ENCODE results near the gene EHD1. TPM values are rescaled to one million over a fixed set of nuclear protein-coding genes. Genes with fewer than 3 reads are reported as not detected.

EHD1 gene
- total RNA-seq, 1 donor from 2014 or later = 57.2 TPM

DNA sequence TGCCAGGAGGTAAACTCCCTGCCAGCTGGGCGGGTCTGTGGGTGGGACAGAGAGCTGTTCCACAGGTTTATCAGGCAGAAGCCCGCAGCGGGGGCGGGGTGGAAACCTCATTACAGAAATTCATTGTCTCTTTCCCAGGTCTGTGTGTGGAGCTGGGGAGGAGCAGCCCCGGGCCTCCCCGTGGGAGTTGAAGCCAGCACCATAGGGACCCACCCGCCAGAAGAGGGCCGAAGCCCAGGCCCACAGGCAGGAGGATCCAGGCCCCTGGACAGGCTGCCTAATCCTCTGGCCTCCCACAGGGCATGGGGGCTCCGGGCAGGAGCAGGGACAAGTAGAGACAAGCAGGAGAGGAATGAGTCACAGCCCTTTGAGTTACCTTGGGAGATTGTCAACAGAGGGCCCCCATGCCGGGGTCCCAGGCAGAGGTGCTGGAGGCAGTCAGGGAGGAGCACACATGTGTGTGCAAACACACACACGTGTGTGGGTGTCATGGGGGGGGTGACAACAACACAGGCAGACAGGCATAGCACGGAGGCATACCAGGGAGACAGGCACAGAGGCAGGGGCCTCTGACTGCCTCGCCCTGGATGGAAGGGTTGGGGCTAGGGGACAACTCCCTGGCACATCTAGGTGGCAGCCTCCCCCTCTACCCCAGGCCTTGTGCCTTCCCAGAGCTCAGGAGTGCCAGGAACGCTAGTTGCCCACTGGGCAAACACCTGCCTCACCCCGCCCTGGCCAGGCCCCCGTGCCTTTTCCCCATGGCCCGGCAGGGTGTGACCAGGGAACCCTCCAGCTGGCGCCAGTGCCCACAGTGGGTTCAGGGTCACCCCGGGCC, 35.4 kb downstream of the EHD1 start:
- H3K27me3 Mint-ChIP-seq = no peaks in the 10 kb centered on the region
- TF ChIP-seq, protein P1, sequence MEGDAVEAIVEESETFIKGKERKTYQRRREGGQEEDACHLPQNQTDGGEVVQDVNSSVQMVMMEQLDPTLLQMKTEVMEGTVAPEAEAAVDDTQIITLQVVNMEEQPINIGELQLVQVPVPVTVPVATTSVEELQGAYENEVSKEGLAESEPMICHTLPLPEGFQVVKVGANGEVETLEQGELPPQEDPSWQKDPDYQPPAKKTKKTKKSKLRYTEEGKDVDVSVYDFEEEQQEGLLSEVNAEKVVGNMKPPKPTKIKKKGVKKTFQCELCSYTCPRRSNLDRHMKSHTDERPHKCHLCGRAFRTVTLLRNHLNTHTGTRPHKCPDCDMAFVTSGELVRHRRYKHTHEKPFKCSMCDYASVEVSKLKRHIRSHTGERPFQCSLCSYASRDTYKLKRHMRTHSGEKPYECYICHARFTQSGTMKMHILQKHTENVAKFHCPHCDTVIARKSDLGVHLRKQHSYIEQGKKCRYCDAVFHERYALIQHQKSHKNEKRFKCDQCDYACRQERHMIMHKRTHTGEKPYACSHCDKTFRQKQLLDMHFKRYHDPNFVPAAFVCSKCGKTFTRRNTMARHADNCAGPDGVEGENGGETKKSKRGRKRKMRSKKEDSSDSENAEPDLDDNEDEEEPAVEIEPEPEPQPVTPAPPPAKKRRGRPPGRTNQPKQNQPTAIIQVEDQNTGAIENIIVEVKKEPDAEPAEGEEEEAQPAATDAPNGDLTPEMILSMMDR (IDR thresholded peaks at IDR 0.05; ENCODE audit: unreplicated experiment) = no peak
- peak overlapping the region; percentile 81 for H3K4me3 Mint-ChIP-seq (ENCODE audit: low read depth)
- no peaks in the 10 kb centered on the region for H3K9me3 Mint-ChIP-seq (ENCODE audit: low read depth)
- H3K36me3 Mint-ChIP-seq (ENCODE audit: insufficient read depth) = peaks cover 3% of the 10 kb centered on the region
- peaks cover 20% of the 10 kb centered on the region for H3K4me1 Mint-ChIP-seq (ENCODE audit: low read depth)
- no peak for DNase-seq (ENCODE audit: low spot score, unreplicated experiment)
- H3K27ac Mint-ChIP-seq = peak overlapping the region; percentile 93

DNA sequence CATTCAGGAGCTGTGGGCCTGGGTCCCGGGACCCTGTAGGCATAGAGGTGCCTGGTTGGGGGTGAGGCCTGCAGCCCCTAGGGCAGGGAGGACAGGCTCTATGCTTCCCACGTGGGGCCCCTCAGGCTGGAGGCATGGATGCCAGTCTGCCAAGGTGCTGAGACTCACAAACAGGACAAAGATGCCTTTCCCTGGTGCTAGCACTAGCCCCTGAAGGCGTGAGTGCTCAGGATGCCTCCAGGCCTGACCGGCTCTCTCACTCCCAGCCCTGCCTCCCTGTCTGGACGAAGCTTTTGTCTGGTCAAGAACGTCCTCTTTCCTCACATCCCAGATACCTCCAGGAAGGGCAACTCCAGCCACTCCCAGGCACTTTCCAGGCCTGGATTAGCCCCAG, 36.1 kb downstream of the EHD1 start:
- Mint-ChIP-seq H3K4me1 (ENCODE audit: low read depth) (peaks cover 20% of the 10 kb centered on the region), H3K4me3 (ENCODE audit: low read depth) (peak overlapping the region; percentile 40)
- DNase-seq (ENCODE audit: low spot score, unreplicated experiment) = no peak

DNA sequence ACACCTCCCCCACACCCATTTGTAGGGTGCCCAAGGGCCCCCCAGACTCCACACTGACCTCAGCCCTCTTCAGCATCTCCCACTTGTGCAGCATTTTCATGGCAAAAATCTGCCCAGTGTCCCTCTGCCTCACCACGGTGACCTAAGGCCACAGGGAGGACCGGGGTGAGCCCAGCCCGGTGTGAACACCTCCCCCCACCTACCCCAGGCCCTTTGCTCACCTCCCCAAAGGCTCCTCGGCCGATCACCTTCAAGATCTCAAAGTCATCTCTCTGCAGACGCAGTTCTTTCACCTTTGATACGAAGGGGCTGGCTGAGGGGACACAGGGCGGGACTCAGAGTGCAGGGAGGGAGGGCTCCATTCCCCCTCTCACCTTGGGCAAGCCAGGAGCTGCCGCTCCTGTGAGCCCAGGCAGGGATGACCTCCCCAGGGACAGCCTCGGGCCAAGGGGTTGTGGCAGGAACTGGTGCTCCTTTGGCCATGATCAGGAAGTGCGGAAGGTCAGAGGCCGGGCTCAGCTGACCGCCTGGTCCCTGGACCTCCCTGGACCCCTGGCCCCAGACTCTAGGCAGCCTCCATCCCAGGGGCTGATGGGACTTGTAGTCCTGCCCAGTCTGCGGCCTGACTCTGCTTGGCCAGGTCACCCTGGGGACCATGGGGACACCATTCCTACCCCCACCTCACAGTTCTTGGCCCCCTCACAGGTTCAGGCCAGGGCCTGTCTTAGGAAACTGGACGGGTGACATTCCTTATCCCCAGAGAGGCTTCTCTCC, 36.6 kb downstream of the EHD1 start:
- peaks cover 3% of the 10 kb centered on the region for H3K36me3 Mint-ChIP-seq (ENCODE audit: insufficient read depth)
- no peak for DNase-seq (ENCODE audit: low spot score, unreplicated experiment)
- H3K4me3 Mint-ChIP-seq (ENCODE audit: low read depth) = no peak overlapping the region
- TF ChIP-seq, protein P1 (IDR thresholded peaks at IDR 0.05; ENCODE audit: unreplicated experiment) = no peak
- peak overlapping the region; percentile 55 for H3K27ac Mint-ChIP-seq
- H3K9me3 Mint-ChIP-seq (ENCODE audit: low read depth) = no peaks in the 10 kb centered on the region
- no peaks in the 10 kb centered on the region for H3K27me3 Mint-ChIP-seq
- peaks cover 20% of the 10 kb centered on the region for H3K4me1 Mint-ChIP-seq (ENCODE audit: low read depth)

More for the DNA sequence above, 36.1 kb downstream of the EHD1 start:
- H3K27me3 Mint-ChIP-seq = no peaks in the 10 kb centered on the region
- H3K9me3 Mint-ChIP-seq (ENCODE audit: low read depth) = no peaks in the 10 kb centered on the region
- TF ChIP-seq, protein P1 (IDR thresholded peaks at IDR 0.05; ENCODE audit: unreplicated experiment) = no peak
- H3K27ac Mint-ChIP-seq = peak overlapping the region; percentile 90
- H3K36me3 Mint-ChIP-seq (ENCODE audit: insufficient read depth) = peaks cover 3% of the 10 kb centered on the region

DNA sequence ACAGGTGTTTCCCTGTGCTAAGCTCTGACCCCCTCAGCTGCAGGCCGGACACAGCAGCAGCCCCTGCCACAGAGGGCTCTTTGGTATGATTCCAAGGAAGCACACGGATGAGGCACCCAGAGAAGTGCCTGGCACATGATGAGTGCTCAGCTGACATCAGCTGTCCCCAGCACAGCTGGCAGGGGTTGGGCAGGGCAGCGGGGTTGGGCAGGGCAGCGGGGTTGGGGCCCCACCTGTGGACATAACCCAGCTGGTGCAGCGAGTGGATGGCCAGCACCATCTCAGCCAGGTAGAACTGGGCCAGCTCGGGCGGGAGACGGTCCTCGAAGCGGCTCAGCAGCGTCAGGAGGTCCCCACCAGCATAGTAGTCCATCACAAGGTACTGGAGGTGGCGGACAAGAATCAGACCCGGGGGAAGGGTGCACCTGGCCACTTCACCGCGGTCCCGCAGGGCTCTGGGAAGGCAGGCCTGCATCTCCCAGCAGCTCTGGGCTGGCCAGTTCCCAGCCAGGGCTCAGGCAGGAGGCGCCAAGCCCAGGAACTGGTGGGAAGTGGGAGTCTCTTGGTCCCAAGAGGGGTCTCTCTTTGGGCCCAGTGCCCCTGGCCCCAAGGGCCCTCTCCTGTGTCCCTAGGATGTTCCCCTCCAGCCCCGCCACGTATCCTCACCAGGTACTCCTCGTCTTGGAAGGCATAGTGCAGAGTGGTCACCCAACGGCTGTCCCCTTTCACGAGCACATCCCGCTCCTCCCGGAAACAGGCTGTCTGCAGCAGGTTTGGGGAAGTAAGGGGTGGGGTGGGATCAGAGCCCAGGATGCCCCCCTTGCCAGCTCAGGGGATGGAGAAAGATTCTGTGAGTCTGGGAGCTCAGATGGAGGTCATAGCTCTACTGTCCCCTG, 38.3 kb downstream of the EHD1 start:
- Mint-ChIP-seq H3K4me1 (ENCODE audit: low read depth) (peaks cover 20% of the 10 kb centered on the region), H3K9me3 (ENCODE audit: low read depth) (no peaks in the 10 kb centered on the region), H3K27ac (no peak overlapping the region), H3K36me3 (ENCODE audit: insufficient read depth) (peaks cover 3% of the 10 kb centered on the region), H3K27me3 (no peaks in the 10 kb centered on the region), H3K4me3 (ENCODE audit: low read depth) (no peak overlapping the region)
- TF ChIP-seq, protein P1 (IDR thresholded peaks at IDR 0.05; ENCODE audit: unreplicated experiment) = no peak
- no peak for DNase-seq (ENCODE audit: low spot score, unreplicated experiment)

DNA sequence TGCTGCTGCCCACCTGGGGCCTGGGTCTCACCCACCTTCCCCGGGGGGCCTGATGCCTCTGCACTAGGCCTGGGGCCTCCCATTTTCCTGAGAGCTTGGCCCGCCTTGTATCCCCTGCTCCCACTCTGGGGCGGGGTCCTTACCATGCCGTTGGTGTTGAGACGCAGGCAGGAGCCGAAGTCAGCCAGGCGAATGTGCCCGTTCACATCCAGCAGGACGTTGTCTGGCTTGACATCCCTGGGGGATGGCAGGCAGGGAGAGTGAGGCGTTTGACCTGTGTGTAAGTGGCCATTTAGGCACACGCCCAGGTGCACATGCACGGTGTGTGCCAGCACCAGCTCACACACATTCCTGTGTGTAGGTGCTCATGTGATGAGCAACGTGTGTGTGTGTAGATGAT, 39.1 kb downstream of the EHD1 start:
- TF ChIP-seq, protein P1 (IDR thresholded peaks at IDR 0.05; ENCODE audit: unreplicated experiment) = no peak
- Mint-ChIP-seq H3K4me3 (ENCODE audit: low read depth) (no peak overlapping the region), H3K9me3 (ENCODE audit: low read depth) (no peaks in the 10 kb centered on the region), H3K27me3 (no peaks in the 10 kb centered on the region), H3K36me3 (ENCODE audit: insufficient read depth) (peaks cover 3% of the 10 kb centered on the region), H3K4me1 (ENCODE audit: low read depth) (peaks cover 20% of the 10 kb centered on the region), H3K27ac (no peak overlapping the region)
- no peak for DNase-seq (ENCODE audit: low spot score, unreplicated experiment)
